GM21447 (cell line): ENCODE measurements around the gene CFTR.

Experiments
- ATAC-seq: cut with Tn5 transposase; IDR thresholded peaks from one replicate; pipeline ENCODE4 v1.9.1; 2021; ENCODE audit not compliant: unreplicated experiment

CFTR gene

DNA sequence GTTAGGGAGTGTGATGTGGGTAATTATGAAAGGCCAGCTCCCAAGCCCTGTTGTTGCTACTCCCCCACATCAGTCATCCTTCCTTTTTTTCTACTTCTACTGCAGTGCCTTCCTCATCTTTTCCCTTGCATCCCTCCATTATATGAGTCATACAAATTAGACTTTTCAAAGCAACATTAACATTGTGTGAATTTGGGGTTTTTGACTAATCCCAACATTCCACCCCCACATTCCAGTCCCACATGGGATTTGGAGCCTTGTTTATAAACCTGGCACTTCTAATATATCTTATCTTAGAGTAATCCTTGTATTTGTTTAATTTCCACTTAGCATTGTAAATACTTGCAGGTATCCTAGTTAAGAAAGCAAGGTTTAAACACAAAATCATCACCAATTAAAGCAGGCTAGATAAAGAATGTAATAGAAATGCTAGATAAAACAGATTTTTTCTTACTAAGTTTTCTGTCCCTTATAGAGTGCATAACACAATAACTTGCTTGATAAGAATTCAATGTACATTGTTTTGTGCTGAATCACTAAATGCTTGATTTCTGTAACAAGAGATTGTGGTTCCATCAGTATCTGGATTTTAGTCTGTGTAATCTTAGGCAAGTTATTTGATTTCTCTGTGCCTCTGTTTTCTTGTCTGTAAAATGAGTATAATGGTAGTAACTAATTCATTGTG lies 165.8 kb downstream of the CFTR start:
- no peak for ATAC-seq

DNA sequence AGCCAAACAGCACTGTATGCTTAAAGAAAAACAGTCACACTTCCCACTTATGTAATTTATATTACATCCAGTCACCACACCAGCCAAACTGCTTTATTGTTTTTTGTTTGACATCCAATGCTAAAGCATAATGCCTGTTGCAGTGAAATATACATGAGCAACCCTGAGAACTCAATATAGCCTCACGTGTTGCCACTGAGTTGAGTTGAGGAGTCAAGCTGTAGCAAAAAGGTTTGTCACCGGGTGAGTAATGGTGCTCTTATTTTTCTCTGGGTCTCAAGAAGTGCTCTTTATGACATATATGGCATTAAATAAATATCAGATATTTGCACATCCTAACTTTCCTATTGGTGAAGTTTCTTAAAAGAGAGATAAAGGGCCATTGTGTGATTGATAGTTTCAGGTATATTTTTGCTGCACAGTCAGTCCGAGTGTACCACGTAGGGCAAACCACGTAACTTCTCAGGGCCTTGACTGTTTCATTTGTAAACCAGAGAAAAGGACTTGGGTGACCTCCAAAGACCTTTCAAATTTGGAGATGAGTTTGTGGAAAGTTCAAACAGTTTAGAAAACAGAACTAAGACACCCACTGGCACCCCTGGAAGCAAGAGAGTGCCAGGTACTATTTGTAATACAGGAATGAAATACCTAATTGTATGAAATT lies 168.5 kb downstream of the CFTR start:
- ATAC-seq: no peak

DNA sequence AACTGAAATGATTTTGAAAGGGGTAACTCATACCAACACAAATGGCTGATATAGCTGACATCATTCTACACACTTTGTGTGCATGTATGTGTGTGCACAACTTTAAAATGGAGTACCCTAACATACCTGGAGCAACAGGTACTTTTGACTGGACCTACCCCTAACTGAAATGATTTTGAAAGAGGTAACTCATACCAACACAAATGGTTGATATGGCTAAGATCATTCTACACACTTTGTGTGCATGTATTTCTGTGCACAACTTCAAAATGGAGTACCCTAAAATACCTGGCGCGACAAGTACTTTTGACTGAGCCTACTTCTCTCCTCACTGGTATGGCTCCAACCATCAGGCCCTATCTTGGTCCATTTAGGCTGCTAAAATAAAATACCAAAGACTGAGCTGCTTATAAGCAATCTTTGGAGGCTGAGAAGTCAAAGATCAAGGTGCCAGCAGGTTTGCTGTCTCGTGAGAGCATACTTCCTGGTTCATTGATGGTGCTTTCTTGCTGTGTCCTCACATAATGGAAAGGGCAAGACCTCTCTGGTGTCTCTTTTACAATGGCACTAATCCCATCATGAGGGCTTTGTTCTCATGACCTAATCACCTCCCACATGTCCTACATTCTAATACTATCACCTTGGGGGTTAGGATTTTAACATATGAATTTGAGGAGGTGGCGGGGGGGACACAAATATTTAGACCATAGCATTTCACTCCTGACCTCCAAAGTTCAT lies 173.3 kb downstream of the CFTR start:
- ATAC-seq: no peak

DNA sequence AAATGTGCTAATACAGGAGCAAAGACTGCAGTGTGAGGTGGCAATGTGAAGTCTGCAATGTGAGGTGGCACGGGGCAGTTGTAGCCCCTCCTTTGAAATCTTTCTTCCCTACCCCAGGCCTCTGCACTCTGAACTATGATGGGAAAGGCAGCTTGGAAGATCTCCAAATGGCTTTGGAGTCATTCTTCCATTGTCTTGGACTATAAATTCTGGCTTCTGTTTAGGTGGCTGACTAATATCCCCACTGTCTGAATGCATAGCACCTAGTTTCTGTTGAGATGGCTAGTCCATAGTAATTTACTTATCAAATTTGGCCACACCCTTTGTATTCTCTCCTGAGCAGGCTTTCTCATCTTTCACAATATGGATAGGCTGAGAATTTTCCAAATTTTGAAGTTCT lies 175.0 kb downstream of the CFTR start:
- ATAC-seq: no peak

DNA sequence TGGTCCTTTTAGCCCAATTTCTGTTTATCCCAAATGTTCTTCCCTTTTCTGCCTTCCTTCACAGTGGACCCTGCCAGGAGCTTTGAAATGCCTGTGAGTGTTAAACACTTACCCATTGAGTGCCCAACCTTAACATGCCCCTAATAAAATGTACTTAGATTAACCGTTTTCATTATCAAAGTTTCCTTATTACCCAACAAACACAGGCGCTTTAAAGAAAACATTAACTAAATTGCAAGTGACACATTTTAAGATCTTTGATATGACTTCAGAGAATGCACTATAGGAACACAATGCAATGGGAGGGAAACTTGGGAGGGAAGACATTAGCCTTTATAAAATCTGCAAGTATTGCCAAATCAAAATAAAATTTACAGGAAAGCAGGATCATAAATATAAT lies 177.0 kb downstream of the CFTR start:
- no peak for ATAC-seq

DNA sequence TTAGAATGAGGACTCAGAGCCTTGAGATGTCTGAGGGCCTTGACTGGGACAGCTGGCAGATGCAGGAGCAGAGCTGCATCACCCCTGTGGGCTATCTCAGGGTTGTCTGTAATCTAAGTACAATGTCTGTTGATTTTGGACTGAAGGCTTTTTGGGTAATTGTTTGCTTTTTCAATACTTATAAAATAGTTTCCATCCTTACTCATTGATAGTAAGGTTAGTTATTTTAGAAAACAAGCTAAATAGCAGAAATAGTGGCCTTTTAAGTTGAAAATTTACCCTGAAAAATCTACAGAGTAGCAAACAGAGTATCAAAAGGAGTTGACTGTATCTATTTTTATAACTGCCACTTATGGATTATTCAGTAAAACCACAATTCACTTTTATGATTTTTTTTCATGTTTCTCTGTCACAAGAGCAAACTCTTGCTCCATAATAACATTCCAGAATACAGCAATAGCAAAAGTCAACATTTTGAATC lies 179.7 kb downstream of the CFTR start:
- ATAC-seq: no peak

DNA sequence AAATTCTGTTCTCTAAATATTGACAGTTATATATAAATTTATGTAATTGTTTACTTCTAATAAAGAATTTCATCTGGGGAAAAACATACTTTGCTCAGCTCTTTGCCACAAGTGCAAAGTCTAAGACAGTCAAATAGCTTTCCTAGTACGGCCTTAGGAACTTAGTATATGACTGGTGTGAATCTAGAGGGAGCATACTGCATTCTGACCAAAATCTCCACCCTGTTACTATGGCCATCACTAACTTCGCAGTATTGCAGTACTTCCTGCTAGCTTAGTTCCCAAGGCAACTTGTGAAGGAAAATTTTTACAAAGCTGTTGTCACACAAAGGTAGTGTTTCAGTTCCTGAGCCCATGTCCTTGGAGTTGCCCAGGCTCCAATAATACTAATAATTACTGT lies 181.5 kb downstream of the CFTR start:
- no peak for ATAC-seq

DNA sequence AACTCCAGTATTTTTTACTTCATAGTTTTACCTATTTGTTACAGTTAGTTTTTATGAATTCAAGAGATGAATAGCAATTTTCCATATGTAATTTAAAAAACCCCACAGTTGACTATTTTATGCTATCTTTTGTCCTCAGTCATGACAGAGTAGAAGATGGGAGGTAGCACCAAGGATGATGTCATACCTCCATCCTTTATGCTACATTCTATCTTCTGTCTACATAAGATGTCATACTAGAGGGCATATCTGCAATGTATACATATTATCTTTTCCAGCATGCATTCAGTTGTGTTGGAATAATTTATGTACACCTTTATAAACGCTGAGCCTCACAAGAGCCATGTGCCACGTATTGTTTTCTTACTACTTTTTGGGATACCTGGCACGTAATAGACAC lies 184.2 kb downstream of the CFTR start:
- no peak for ATAC-seq

DNA sequence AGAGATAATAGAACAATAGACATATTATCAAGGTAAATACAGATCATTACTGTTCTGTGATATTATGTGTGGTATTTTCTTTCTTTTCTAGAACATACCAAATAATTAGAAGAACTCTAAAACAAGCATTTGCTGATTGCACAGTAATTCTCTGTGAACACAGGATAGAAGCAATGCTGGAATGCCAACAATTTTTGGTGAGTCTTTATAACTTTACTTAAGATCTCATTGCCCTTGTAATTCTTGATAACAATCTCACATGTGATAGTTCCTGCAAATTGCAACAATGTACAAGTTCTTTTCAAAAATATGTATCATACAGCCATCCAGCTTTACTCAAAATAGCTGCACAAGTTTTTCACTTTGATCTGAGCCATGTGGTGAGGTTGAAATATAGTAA lies 185.5 kb downstream of the CFTR start:
- no peak for ATAC-seq

DNA sequence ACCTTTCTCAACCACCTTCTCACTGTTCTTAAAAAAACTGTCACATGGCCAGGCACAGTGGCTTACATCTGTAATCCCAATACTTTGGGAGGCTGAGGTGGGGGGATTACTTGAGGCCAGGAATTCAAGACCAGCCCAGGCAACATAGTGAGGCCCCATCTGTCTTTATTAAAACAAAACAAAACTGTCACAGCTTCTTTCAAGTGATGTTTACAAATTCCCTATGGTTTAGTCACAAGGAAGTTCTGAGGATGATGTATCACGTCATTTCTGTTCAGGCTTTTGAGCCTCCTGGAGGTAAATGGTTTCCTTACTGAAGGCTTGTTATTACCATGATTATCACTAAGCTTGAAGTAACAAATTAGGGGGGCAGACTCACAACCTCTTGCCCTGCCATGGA lies 186.2 kb downstream of the CFTR start:
- no peak for ATAC-seq

DNA sequence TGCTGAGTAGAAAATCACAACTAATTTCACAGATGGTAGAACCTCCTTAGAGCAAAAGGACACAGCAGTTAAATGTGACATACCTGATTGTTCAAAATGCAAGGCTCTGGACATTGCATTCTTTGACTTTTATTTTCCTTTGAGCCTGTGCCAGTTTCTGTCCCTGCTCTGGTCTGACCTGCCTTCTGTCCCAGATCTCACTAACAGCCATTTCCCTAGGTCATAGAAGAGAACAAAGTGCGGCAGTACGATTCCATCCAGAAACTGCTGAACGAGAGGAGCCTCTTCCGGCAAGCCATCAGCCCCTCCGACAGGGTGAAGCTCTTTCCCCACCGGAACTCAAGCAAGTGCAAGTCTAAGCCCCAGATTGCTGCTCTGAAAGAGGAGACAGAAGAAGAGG lies 186.9 kb downstream of the CFTR start:
- ATAC-seq: no peak

DNA sequence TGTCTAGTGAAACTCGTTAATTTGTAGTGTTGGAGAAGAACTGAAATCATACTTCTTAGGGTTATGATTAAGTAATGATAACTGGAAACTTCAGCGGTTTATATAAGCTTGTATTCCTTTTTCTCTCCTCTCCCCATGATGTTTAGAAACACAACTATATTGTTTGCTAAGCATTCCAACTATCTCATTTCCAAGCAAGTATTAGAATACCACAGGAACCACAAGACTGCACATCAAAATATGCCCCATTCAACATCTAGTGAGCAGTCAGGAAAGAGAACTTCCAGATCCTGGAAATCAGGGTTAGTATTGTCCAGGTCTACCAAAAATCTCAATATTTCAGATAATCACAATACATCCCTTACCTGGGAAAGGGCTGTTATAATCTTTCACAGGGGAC lies 187.6 kb downstream of the CFTR start:
- ATAC-seq: no peak

DNA sequence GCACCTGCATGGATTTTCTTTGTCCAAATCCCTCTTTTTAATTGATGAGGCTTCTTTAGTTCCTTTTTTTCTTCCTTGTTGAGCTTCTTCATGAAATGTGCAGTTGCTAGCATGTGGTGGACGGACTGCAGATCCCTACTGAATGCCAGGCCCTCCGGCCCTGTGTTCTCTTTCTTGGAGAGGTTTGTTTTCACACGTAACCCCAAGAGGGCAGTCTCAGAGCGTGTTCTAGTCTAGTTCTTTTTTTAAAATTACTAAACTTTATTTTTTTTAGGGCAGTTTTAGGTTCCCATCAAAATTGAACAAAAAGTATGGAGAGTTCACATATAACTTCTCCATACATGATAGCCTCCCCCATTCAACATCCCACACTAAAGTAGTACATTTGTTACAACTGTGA lies 190.0 kb downstream of the CFTR start:
- no peak for ATAC-seq

DNA sequence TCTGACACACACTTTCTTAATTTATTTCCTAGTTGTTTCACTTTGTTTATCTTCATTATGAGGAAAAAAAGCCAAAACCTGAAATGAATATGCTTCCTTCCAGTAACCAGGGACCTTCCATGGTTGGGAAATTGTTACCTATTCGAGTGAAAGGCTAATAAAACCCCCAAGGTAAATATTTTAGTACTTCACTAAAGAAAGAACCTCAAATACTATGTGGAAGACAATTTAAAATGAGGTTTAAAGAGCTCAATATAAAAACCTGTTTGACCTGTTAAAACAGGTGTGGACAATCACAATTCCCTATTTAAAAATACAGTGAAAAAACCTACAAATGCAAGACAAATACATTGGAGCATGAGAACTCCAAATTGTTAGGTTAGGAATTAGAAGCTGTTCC lies 192.6 kb downstream of the CFTR start:
- no peak for ATAC-seq

DNA sequence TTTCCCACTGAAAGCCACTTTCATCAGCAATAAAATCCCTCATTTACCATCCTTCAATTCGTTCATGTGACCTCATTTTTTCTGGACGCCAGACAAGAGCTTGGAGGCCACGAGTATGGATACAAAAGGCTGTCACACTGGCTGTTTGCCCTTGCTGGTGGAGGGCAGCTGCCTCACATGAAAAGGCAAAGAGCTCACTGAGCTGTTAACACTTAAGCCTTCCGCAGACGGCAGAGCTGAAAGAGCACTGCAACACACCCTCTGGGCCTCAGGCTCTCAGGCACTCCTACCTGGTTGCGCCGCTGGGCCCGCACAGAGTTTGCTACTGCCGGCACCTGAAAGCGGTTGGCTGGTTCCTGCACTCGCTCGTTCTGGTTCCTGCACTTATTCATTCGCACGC lies 193.5 kb downstream of the CFTR start:
- ATAC-seq: no peak

DNA sequence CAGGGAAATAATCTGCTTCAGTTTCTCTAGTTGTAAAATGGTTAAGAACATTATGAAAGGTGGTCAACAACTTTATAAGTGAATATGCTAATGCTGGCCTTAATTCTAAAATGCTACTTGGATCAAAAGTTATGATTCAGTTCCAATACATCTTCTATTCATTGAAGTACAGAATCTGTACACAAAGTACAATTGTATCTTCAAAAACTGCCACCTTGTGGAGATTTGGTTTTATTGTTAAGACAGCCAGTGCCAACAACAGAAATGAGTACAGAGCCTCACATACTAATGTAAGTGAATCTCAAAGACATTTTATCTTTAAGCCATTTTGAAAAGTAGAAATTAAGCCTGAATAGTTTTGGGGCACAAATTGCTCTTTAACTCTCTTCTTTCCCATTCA lies 194.0 kb downstream of the CFTR start:
- no peak for ATAC-seq

DNA sequence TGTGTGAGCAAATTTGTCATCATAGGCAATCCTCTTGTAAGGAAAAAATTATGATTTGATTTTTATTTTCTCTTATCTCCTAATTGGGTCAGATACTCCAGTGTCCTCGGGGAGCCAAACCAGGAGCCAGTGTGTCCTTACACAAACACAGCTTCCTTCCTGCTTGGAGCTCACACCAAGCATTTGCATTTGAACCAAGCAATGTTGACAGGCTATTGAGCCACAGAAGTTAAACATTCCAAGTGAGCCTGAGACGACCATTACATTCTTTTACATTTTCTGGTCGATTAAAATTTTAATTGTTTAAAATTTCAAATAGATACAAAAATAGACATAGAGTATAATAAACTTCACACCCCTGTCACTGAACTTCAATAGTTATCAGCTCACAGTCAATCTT lies 194.8 kb downstream of the CFTR start:
- ATAC-seq: no peak

DNA sequence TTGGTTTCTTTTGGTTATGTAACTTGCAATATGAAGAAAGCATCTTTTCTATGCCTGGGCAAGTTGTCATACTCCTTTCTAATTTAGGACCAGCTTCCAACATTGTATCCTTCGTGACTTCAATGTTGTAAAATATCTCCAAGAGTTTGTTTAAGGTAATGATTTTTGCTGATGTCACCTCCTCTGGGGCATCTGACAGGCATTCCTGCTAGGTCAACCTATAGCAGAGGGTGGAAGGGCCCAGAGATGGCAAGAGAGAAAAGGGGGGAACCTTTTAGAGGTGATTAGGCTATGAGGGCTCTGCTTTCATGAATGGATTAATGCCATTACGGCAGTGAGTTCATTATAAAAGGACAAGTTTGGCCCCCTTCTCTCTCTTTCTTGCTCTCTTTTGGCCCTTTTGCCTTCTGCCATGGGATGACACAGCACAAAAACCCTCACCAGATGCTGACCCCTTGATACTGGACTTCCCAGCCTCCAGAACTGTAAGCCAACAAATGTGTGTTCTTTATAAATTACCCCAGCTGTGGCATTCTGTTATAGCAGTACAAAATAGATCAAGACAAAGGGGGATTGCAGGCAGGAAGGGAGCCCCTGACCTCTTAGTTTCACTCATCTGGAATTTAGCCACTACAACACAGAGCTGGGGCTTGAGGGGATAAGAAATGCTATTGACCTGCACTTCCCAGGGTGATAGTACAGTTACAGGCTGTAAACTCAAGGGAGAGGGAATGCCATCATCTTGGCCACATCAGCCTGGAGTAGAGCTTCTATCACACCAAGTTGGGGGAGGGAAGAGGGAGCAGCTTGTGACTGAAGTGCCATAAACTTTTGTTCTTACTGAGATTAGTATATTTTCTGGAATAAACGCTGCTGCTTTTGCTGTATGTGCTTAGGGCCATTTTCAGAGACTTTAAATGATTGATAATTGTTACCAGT lies 195.9 kb downstream of the CFTR start:
- no peak for ATAC-seq

DNA sequence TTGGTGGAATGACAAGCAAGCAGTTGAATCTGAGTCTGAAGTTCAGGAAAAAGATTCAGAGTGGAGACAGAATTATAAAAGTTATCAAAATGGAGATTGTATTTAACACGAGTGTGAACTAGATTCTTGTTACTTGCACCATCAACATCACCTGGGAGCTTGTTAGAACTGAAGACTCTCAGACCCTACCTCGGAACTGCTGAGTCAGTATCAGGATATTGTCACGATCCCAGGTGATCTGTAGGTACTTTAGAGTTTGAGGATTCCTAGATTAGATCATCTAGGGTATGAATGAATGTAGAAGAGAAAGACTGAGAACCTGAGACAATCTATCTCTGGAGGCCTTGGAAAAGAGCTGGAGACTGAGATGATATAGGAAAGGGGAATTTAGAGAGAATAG lies 199.3 kb downstream of the CFTR start:
- ATAC-seq: no peak

DNA sequence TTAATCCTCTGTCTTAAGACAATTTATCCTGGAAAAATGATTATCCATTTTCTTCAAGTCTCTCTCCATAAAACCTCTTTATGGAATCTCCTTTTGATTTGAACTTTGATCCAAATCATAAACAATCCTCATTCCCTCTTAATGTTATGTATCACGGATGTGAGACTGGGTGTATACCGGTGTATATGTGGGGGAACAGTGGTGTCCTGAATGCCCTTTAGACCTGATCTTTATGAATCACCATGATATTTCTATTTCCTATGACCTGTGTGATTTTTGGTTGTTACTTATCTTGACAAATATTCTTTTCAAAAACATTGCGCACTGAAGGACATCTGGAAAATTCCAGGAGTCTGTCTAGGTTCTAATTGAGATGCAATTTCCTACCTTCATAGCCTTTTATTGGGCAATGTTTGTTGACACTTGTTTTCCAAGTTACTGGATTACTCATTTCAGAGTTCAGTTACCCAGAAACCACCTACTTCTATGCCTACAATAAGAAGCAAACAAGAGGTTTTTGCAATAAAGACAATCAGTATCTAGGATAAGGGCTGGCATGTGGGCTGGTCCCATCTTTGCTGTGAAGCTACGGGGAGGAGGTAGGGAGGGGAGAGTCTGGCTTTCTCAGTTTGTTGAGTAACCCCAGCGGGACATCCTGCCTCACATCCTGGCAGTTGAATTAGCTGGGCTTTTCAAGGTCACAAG lies 203.0 kb downstream of the CFTR start:
- no peak for ATAC-seq
